Choroid plexus epithelial cell (primary cell): Measurements from ENCODE around the gene ARAP1.

Experiments
- DNase-seq: peaks from one replicate; pipeline ENCODE4 v3.0.0-alpha.2; 2010; ENCODE audit warnings: low read depth
- H3K4me3 ChIP-seq: 2 replicates; pipeline ENCODE4 v1.5.1; 2011; ENCODE audit warnings: low read depth, mild to moderate bottlenecking, control low read depth, low read length, moderate library complexity
- TF ChIP-seq, protein P1 (sequence below): conservative IDR thresholded peaks from 2 replicates; pipeline ENCODE4 v1.5.1; 2011; ENCODE audit warnings: low read depth, mild to moderate bottlenecking, control low read depth, inconsistent platforms, low read length, moderate library complexity

The ARAP1 gene

DNA sequence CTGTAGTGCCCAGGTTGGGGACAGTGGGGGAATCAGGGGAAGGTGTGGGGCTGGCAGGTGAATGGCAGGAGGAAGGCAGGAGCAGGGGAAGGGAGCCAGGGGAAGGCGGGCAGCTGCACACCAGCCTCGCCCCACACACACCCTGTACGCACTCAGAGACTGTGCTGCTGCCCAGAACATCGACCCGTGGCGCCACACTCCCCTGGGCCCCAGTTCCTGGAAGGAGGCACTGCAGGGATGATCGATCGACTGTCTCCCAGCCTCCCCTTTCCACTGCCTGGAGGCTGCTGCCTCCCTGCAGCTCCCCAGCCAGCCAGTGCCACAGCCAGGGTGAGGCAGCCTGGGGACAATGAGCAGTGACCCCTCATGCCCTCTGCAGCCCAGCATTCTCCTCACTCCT, 97.2 kb downstream of the ARAP1 start:
- H3K4me3 ChIP-seq, result no peak overlapping the region
- DNase-seq, result no peak
- TF ChIP-seq, protein P1, sequence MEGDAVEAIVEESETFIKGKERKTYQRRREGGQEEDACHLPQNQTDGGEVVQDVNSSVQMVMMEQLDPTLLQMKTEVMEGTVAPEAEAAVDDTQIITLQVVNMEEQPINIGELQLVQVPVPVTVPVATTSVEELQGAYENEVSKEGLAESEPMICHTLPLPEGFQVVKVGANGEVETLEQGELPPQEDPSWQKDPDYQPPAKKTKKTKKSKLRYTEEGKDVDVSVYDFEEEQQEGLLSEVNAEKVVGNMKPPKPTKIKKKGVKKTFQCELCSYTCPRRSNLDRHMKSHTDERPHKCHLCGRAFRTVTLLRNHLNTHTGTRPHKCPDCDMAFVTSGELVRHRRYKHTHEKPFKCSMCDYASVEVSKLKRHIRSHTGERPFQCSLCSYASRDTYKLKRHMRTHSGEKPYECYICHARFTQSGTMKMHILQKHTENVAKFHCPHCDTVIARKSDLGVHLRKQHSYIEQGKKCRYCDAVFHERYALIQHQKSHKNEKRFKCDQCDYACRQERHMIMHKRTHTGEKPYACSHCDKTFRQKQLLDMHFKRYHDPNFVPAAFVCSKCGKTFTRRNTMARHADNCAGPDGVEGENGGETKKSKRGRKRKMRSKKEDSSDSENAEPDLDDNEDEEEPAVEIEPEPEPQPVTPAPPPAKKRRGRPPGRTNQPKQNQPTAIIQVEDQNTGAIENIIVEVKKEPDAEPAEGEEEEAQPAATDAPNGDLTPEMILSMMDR, result no peak

DNA sequence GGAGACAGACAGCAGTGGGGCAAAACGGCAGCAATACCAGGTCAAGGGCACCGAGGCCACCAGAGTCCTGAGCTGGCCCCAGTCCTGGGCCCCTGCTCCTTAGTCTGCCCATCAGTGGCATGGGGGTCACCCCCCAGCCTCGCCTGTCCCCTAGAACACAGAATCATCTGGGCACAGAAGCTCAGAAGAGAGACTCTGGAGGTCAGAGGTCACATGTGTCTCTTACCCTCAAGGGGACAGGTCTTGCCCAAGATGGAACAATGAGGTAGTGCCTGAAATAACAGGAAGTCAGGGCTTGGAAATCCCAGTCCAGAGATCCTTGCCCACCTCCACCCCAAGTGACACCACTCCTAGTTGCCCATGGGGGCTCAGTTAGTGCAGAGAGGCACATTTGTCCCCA, 98.6 kb downstream of the ARAP1 start:
- TF ChIP-seq, protein P1, result no peak
- DNase-seq, result no peak

DNA sequence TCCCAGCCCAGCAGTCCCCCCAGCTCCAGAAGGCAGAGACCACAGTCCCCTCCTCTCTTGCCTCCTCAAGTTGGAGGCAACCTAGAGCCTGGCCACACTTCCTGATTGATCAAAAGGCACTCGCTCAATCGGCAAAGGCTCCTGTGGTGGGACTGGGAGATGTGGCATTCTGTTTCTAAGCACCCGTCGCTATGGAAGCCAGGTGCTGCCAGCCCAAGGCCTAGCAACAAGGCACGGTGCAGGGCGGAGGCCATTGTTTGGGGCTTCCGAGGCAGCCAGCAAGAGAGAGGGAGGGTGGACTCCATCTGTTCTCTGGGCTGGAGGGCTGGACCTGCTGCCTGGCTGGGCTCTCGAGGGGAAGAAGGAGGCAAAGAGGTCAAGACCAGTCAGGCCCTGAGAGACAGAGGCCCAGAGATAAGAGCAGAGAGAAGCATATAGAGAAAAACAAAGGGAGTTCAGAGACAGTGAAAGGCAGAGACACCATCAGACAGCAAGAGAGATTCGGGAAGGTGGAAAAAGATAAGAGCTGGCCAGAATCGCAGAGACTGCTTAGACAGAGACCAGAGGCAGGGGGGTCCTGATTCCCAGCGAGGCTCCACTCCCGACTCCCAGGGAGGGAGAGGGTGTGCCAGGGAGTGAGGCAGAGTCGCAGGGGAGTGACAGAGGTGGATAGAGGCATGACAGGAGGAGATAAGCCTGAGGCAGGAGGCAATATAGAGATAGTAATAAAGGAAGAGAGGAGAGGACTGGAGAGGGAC, 99.2 kb downstream of the ARAP1 start:
- DNase-seq, result no peak
- no peak overlapping the region for H3K4me3 ChIP-seq
- TF ChIP-seq, protein P1, result no peak

More for the DNA sequence above, 98.6 kb downstream of the ARAP1 start:
- no peak overlapping the region for H3K4me3 ChIP-seq

DNA sequence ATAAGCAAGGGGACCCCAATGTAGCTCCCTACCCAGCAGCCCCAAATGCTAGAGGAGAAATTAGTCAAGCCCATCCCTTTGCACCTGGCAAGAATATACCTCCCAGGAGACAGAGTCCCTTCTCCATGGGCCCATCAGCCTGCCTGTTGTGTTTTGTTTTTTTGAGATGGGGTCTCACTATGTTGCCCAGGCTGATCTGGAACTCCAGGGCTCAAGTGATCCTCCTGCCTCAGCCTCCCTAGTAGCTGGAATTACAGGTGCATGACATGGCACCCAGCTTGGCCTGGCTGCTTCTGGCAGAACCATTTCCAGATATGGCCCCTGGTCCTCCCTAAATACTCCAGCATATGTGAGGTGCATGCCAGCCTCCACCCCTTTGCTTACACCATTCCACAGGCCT, 100.1 kb downstream of the ARAP1 start:
- no peak for DNase-seq
- H3K4me3 ChIP-seq, result no peak overlapping the region
- TF ChIP-seq, protein P1, result no peak

DNA sequence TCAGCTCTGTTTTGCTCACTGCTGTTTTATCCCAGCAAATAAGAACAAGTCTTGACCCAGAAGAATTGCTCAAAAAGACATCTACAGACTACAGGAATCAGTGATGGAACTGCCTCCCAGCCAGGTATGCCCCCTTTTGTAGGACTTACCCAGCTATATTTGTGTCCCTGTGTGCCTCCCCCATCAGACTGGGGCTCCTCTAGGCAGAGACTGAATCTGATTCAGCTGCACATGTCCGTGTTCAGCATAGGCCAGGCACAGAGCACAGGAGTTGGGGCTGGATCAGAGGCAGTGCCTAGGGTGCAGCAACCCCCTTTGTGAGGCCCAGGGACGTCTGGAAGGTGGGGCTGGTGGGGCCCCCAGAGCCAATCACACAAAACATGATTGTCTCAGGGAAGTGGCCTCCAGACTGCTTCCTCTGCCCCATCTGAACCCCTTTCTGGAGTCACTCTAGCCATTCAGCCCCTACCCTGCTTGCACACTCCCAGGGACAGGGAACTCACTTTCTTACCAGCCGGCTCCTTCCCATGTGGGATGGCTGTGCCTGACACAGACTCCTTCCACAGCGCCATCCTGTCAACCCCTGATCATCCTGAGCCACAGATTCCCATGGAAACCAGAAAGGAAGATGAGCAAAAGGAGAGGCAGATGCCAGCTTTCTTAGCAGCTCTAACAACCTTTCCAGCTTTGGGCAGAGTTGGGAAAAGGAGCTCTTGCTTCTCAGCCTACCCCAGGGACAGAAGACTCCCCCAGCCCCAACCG, 102.8 kb downstream of the ARAP1 start:
- H3K4me3 ChIP-seq, result no peak overlapping the region
- TF ChIP-seq, protein P1, result no peak
- DNase-seq, result no peak

DNA sequence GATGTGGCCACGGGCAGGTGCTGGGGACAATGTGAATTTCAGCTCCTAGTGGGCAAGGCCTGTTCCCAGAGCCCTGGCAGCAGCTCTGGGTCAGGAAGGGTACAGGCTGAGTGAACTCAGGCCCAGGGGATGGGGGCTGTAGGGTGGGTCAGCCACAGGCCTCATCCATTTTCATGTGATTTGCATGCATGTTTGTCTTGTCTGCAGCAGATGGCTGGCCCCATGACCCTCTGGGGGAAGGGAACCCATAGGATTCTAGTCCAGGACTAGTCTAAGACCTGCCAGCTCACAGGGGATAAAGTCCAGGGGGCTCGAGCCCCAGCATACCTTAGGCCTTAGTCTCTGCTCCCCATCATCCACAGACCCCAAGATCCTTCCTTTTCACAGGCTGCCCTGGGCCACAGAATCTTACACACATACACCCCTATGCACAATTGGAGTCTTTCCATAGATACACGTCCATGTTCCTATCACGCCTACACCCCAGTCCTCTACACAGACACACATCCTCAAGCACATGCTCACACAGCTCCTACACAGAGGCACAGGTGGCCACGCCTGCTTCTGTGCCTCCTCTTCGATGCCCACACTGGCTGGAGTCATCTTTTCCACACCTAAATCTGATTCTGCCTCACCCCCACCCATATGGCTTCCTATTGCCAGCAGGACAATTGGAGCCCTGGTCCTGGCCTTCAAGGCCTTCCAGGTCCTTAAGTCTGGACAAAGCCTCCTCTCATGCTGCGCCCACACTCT, 103.6 kb downstream of the ARAP1 start:
- TF ChIP-seq, protein P1, result no peak
- no peak overlapping the region for H3K4me3 ChIP-seq
- no peak for DNase-seq
